Measurements from ENCODE around the gene C1QTNF9B.

DNA sequence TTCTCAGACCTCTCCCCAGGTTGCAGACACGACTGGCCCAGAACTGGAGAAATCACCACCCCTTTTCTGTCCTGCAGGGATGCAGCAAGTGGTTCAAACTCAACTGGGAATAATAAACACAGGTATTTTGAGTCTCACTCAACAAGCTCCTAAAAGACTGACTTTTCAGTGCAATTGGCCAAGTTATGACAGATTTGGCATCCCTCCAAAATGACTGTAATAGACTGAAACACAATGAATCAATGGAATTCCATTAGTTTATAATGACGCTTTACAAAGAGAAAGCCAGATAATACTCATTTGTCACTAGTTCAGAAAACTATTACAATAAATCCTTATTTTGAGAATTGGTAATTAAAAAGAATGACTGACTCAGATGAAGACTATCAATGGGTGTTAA lies 46.2 kb downstream of the C1QTNF9B start:
- TF ChIP-seq, protein P1, sequence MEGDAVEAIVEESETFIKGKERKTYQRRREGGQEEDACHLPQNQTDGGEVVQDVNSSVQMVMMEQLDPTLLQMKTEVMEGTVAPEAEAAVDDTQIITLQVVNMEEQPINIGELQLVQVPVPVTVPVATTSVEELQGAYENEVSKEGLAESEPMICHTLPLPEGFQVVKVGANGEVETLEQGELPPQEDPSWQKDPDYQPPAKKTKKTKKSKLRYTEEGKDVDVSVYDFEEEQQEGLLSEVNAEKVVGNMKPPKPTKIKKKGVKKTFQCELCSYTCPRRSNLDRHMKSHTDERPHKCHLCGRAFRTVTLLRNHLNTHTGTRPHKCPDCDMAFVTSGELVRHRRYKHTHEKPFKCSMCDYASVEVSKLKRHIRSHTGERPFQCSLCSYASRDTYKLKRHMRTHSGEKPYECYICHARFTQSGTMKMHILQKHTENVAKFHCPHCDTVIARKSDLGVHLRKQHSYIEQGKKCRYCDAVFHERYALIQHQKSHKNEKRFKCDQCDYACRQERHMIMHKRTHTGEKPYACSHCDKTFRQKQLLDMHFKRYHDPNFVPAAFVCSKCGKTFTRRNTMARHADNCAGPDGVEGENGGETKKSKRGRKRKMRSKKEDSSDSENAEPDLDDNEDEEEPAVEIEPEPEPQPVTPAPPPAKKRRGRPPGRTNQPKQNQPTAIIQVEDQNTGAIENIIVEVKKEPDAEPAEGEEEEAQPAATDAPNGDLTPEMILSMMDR (IDR thresholded peaks at IDR 0.05; ENCODE audit: insufficient read depth, low read length, poor library complexity, severe bottlenecking), result no peak
- TF ChIP-seq EZH2phosphoT487 (conservative IDR thresholded peaks at IDR 0.05; ENCODE audit: low read length), result no peak
